GM12874 (cell line): Measurements from ENCODE around the gene SH3RF1.

Source experiments
- TF ChIP-seq, protein P1 (sequence below): IDR thresholded peaks from 2 replicates; pipeline ENCODE4 v1.5.1; 2011; ENCODE audit warnings: low read depth, mild to moderate bottlenecking, control low read depth, low read length, moderate library complexity; ENCODE audit not compliant: insufficient read depth

The SH3RF1 gene

DNA sequence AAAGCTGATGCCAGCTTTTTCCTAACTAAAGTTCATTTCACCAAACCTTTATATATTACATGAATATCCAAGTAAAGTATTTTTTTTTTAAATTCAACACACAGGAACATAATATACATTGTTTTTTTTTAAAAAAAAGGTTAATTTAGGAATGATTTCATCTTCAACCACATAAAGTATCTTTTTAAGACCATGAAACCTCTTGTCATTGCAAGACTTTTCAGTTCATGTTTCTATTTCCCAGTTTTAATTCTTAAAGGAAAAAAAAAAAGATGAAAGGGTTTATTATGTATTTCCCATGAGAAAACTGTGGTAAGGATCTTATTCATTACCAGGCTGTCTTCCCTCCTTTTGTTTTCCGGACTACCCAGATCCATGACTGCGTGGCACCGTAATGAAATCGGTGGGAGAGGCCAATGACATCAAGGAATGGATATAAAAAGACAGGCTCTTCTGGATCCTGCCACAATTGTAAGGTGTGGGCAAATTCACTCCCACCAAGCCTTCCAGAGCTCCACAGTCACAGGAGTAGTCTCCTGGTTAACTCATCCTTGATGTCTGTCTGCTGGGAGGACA, 176.0 kb downstream of the SH3RF1 start:
- TF ChIP-seq, protein P1, sequence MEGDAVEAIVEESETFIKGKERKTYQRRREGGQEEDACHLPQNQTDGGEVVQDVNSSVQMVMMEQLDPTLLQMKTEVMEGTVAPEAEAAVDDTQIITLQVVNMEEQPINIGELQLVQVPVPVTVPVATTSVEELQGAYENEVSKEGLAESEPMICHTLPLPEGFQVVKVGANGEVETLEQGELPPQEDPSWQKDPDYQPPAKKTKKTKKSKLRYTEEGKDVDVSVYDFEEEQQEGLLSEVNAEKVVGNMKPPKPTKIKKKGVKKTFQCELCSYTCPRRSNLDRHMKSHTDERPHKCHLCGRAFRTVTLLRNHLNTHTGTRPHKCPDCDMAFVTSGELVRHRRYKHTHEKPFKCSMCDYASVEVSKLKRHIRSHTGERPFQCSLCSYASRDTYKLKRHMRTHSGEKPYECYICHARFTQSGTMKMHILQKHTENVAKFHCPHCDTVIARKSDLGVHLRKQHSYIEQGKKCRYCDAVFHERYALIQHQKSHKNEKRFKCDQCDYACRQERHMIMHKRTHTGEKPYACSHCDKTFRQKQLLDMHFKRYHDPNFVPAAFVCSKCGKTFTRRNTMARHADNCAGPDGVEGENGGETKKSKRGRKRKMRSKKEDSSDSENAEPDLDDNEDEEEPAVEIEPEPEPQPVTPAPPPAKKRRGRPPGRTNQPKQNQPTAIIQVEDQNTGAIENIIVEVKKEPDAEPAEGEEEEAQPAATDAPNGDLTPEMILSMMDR: no peak

GRCh38 chr4:169092889-169093522, 177.8 kb downstream of the SH3RF1 start:
- TF ChIP-seq, protein P1: no peak

GRCh38 chr4:169090484-169091215, 180.1 kb downstream of the SH3RF1 start:
- TF ChIP-seq, protein P1: no peak

- TF ChIP-seq, protein P1: no peak
These were observed 181.8 kb downstream of the SH3RF1 start for GRCh38 chr4:169089004-169089403.

- TF ChIP-seq, protein P1: no peak
These were observed 185.8 kb downstream of the SH3RF1 start for GRCh38 chr4:169084954-169085353.

DNA sequence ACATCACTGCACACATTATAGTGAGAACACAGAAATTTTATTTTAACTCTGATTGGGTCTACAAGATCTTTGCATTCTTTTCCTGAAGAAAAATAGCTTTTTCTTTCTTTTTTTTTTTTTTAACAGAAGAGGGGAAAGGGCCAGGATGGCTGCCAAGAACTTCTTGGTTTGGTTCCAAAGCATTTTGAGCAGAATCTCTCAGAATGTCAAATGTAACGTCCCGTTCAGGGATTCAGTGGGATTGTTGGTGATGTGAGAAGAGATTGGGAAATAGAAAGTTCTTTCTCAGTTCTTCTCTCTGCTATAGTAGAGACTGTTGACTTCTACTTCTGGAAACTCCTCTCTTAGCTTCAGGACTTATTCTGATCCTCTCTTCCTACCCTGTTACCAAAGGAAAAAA, 189.8 kb downstream of the SH3RF1 start:
- TF ChIP-seq, protein P1: no peak

DNA sequence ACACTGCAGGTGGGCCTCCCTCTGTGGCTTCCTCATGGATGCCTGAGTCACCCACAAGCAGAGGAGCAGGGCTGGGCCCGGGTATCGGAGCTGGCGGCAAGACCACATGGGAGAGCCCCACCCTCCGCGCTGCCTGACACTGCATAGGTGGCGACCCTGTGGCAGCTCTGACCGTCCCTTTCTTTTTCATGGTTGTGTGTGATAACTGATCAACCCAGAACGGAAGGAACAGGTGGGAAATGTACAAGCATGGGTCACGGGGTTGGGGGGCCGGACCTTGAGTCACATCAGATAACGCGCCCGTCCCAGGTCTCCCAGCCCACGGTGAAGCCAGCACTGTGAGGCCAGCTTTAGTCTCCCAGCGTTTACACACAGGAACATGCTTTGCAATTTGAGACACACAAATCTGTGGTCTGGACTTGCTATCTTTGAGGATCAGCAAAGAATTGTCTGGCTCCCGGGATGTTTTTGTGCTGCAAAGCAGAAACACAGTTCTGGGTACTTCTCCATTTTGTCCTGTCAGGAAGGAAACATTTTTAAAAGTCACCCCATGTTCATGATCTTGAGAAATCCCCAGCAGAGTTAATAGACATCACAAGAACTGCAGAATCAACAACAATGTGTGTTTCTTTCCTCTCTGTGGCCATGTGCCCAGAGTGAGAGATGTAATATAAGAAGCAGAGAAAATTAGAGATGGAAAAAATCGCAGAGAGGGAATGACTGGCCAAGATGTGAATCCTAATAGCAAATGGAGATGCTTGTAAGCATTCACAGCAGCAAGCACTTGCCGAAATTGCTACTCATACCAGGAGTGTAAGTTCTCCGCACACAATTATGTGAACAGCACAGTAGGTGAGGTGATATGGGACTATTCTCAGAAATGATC, 190.6 kb downstream of the SH3RF1 start:
- TF ChIP-seq, protein P1: no peak
